Esophagus (tissue), 2 donors: ENCODE measurements around the gene TSACC. TPM values are rescaled to one million over a fixed set of nuclear protein-coding genes. Genes with fewer than 3 reads are reported as not detected.

ENCODE experiments used
- polyA plus RNA-seq, 2 donors: library from polyadenylated mRNA; stranded (reverse); fragments of 200-250 nt; gene quantifications; one replicate each; pipeline ENCODE4 v1.2.3, GENCODE V29; 2013
- donor health status: healthy with polysubstance abuse.
- donor health status: Bipolar disorder and iron deficiency.

Gene TSACC
- polyA plus RNA-seq, 2 donors: 0.33 to 0.40 TPM

Other genes with a start within 250 kb of the TSACC start
- 100 to 1,000 TPM; 183 to 230 TPM for gene LMNA, start 223.8 kb upstream of the TSACC start, polyA plus RNA-seq
- 10 to 100 TPM; 23.8 to 24.9 TPM for gene SEMA4A, start 184.9 kb upstream of the TSACC start, polyA plus RNA-seq
- 1 to 10 TPM; 4.4 to 8.8 TPM for gene SLC25A44, start 144.4 kb upstream of the TSACC start, polyA plus RNA-seq
- gene PMF1, start 125.5 kb upstream of the TSACC start, polyA plus RNA-seq: 10 to 100 TPM; 67.2 to 69.0 TPM
- under 1 TPM; 0.41 to 0.81 TPM for gene BGLAP, start 96.3 kb upstream of the TSACC start, polyA plus RNA-seq
- 1 to 10 TPM; 3.1 to 7.7 TPM for gene PAQR6, start 90.5 kb upstream of the TSACC start, polyA plus RNA-seq
- gene SMG5, start 55.7 kb upstream of the TSACC start, polyA plus RNA-seq: 10 to 100 TPM; 34.5 to 38.6 TPM
- 100 to 1,000 TPM in 1 of 2 donors, 10 to 100 TPM in 1; 83.8 to 139 TPM for gene TMEM79, start 54.2 kb upstream of the TSACC start, polyA plus RNA-seq
- gene GLMP, start 42.8 kb upstream of the TSACC start, polyA plus RNA-seq: 10 to 100 TPM; 20.9 to 32.4 TPM
- not detected for gene VHLL, start 39.2 kb upstream of the TSACC start, polyA plus RNA-seq
- gene CCT3, start 234 bp upstream of the TSACC start, polyA plus RNA-seq: 100 to 1,000 TPM in 1 of 2 donors, 10 to 100 TPM in 1; 61.2 to 149 TPM
- gene RHBG, start 30.7 kb downstream of the TSACC start, polyA plus RNA-seq: 1 to 10 TPM; 2.3 TPM
- gene MEF2D, start 162.2 kb downstream of the TSACC start, polyA plus RNA-seq: 10 to 100 TPM in 1 of 2 donors, 1 to 10 TPM in 1; 8.5 to 13.5 TPM
- gene IQGAP3, start 234.0 kb downstream of the TSACC start, polyA plus RNA-seq: 1 to 10 TPM; 3.8 to 7.8 TPM
- under 1 TPM in 1 of 2 donors, not detected in 1; 0.08 TPM for gene TTC24, start 241.2 kb downstream of the TSACC start, polyA plus RNA-seq